HG02610 (cell line): ENCODE data around the gene AGMO.

Experiments used
- ATAC-seq: cut with Tn5 transposase; IDR thresholded peaks from one replicate; pipeline ENCODE4 v1.9.1; 2021; ENCODE audit warnings: mild to moderate bottlenecking, moderate library complexity; ENCODE audit not compliant: unreplicated experiment

The AGMO gene

GRCh38 chr7:15504351-15504750 lies 57.5 kb downstream of the AGMO start:
- no peak for ATAC-seq

- no peak for ATAC-seq
Measured at GRCh38 chr7:15503603-15504290, 58.1 kb downstream of the AGMO start.

GRCh38 chr7:15498465-15498864 lies 63.4 kb downstream of the AGMO start:
- no peak for ATAC-seq

GRCh38 chr7:15495170-15495569 lies 66.6 kb downstream of the AGMO start:
- no peak for ATAC-seq

GRCh38 chr7:15494711-15495110 lies 67.1 kb downstream of the AGMO start:
- no peak for ATAC-seq

GRCh38 chr7:15491361-15491760 lies 70.5 kb downstream of the AGMO start:
- ATAC-seq: no peak

- ATAC-seq: no peak
Measured at GRCh38 chr7:15490291-15490690, 71.5 kb downstream of the AGMO start.

- ATAC-seq: no peak
Measured at GRCh38 chr7:15489861-15490260, 72.0 kb downstream of the AGMO start.

- ATAC-seq: no peak
Measured at GRCh38 chr7:15489383-15489782, 72.4 kb downstream of the AGMO start.

- no peak for ATAC-seq
Measured at GRCh38 chr7:15488401-15488800, 73.4 kb downstream of the AGMO start.

- no peak for ATAC-seq
Measured at GRCh38 chr7:15487896-15488295, 73.9 kb downstream of the AGMO start.

- no peak for ATAC-seq
Measured at GRCh38 chr7:15485998-15486397, 75.8 kb downstream of the AGMO start.

GRCh38 chr7:15485431-15485830 lies 76.4 kb downstream of the AGMO start:
- no peak for ATAC-seq

- ATAC-seq: no peak
Measured at GRCh38 chr7:15481132-15481531, 80.7 kb downstream of the AGMO start.

- ATAC-seq: no peak
Measured at GRCh38 chr7:15478401-15478800, 83.4 kb downstream of the AGMO start.

GRCh38 chr7:15476531-15476918 lies 85.3 kb downstream of the AGMO start:
- no peak for ATAC-seq

GRCh38 chr7:15475808-15476530 lies 85.8 kb downstream of the AGMO start:
- no peak for ATAC-seq

GRCh38 chr7:15471669-15471950 lies 90.2 kb downstream of the AGMO start:
- no peak for ATAC-seq

- ATAC-seq: no peak
Measured at GRCh38 chr7:15470825-15471668, 90.8 kb downstream of the AGMO start.

GRCh38 chr7:15464667-15465121 lies 97.1 kb downstream of the AGMO start:
- no peak for ATAC-seq

- ATAC-seq: no peak
Measured at GRCh38 chr7:15463801-15464666, 97.8 kb downstream of the AGMO start.
